NCI-H2029 (cell line): ENCODE results near the gene KLHL1.
"Not testable (repeated sequence)": the region's sequence is repeated elsewhere in the genome, so short reads cannot be mapped to it uniquely, and the experiment has no call there.

ENCODE experiments used
- DNase-seq: peaks from one replicate; lab custom pipeline; 2025; lab: John Stamatoyannopoulos, UW

Gene KLHL1, protein sequence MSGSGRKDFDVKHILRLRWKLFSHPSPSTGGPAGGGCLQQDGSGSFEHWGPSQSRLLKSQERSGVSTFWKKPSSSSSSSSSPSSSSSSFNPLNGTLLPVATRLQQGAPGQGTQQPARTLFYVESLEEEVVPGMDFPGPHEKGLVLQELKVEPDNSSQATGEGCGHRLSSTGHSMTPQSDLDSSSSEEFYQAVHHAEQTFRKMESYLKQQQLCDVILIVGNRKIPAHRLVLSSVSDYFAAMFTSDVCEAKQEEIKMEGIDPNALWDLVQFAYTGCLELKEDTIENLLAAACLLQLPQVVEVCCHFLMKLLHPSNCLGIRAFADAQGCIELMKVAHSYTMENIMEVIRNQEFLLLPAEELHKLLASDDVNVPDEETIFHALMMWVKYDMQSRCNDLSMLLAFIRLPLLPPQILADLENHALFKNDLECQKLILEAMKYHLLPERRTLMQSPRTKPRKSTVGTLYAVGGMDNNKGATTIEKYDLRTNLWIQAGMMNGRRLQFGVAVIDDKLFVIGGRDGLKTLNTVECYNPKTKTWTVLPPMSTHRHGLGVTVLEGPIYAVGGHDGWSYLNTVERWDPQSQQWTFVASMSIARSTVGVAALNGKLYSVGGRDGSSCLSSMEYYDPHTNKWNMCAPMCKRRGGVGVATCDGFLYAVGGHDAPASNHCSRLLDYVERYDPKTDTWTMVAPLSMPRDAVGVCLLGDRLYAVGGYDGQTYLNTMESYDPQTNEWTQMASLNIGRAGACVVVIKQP

DNA sequence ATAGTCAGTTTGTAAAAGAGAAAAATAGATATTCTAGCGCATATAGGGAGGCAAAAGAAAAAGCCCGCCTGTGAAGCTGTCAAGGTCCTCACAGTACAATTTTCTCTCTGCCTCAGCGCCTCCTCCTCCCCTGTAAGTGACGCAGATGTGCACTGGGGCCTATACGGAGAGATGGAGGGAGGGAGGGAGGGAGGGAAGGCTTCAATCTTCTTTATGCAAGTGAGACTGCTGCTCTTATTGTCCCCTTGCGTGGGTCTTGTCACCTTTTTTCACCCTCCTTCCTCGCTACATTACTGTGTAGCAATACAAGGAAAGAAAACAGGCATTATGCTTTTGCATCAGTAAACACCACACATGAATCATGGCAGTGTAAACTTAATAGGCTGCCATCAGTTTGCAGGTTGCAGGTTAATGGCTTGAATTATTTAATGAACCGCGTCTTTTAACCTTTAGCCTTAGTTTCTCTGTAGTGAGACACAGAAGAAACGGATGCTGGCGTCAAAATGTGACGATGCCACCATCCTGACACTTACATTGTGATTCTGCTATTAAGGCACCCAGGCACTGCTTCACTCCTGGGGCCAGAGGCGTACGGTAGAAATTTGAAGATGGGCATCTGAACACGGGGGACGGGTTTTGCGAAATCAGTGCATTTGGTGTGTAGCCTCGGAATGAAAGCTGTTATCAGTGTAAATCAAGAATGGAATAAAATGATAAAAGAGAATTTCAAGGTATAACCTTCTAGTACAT, at the start of gene KLHL1:
KLHL1 (minus strand) TSS at position 97 of the 750 bp plus-strand sequence. CDS start 753 bp downstream, outside the sequence.
- no peak for DNase-seq

DNA sequence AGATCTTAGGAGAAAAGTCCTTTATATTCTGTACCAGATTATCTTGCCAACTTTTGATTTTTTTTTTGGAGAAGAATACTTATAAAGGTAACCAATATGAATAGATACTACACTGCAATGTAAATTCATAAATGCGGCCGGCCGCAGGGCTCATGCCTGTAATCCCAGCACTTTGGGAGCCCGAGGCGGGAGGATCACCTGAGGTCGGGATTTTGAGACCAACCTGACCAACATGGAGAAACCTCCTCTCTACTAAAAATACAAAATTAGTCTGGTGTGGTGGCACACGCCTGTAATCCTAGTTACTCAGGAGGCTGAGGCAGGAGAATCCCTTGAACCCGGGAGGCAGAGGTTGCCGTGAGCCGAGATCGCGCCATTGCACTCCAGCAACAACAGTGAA, 34.4 kb upstream of the KLHL1 start:
- DNase-seq = not testable (repeated sequence)

DNA sequence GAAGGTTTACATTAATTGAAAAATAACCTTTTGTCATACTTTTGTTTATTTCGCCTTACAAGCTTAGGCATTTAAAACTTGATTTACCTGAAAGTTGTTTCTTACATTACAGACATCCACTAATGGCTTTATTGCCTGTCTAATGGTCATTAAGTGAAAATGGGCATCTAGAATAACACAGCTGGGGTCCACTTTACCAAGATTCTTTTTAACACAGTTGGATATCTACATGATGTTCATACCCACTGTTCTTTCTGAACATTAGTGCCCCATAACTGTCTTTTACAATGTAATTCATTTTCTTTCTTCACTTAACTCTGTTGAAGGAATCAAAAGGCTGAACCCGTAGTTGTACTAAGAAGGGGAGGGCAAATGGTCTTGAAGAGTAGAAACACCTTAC, 19.8 kb upstream of the KLHL1 start:
- no peak for DNase-seq

DNA sequence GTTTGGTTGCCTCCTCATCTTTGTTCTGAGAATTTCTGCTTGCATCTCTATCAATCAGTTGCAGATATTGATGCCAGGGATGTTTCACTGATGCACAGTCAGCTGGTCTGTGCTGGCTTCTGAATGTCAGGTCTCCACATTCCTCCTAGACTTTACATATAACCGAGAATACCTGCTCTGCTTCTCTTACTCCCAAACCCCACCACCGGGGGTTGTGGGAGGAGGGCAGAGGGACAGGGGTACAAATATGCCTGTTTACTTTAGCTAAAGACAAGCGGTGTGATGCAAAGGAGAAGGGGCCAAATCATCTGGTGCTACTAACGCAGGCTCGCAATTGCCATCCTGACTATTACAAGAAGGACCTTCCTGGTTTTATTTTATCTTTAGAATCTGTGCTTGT, 17.4 kb upstream of the KLHL1 start:
- no peak for DNase-seq

DNA sequence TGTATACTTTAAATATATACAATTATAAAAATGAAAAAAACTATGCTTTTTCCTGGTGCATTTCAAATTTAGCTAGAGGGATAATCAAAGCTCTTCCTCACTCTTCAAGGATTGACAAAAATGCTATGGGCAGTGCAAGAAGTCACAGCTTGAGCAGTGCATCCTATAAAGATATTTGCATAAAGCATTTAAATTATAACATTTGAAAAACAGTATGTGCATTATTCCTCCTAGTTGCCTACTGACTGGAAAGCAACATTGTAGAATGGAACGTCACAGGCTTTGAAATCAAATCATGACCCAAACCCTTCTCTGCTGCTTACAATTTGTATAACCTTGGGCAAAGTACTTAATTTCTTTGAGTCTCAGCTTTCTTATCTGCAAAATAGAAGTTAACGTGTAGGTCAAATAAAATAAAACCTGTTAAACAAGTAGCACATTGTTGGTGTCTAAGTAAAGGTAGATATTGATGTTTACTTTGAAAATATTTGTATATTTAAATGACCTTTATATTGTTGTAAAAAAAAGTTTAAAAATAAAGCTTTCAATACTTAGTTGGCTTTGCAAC, 9.2 kb upstream of the KLHL1 start:
- DNase-seq = no peak

DNA sequence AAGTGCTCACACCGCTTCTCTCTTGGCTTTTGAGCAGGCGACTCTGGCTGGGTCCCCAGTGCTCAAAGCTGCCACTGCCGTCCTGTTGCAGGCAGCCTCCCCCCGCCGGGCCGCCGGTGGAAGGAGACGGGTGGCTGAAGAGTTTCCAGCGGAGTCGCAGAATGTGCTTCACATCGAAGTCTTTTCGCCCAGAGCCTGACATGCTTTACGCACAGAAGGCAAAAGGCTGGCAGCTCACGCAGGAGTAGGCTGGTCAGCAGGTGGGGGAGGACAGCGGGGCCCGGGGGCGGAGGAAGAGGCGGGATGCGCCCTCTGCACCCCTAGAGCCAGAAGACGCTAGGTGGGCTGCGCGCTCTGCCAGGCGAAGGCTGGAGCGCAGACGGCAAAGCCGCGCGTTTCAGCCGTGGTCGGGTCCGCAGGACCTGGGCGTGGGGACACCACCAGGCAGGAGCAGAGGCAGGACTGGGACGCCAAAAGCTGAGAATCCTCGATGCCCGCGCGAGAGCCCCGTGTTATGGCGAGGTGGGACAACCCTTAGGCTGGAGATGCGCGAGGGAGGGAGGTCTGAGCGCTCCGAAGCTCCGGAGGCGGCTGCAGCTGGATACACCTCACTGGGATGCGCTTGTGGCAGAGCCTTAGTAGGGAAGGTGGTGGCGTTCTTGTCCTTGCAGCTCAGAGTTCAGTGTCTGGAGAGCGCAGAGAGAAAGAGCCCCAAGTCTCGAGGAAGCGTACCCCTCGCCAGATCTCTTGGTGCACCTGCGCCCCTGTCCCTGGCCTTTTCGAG, 562 bp downstream of the KLHL1 start, which contains the start of gene ATXN8OS:
ATXN8OS (plus strand) TSS at position 329 of the 784 bp plus-strand sequence.
- DNase-seq = no peak

DNA sequence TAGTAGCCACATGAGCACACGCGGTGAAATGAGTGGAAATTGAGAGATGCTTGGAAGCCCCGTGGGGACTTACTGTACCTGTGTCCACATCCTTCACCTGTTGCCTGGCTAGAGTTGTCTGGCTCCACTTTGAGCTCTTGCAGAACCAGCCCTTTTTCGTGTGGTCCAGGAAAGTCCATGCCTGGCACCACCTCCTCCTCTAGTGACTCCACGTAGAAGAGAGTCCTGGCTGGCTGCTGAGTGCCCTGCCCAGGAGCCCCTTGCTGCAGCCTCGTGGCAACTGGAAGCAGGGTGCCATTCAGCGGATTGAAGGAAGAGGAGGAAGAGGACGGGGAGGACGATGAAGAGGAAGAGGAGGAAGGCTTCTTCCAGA, 1.1 kb downstream of the KLHL1 start:
- DNase-seq = no peak

DNA sequence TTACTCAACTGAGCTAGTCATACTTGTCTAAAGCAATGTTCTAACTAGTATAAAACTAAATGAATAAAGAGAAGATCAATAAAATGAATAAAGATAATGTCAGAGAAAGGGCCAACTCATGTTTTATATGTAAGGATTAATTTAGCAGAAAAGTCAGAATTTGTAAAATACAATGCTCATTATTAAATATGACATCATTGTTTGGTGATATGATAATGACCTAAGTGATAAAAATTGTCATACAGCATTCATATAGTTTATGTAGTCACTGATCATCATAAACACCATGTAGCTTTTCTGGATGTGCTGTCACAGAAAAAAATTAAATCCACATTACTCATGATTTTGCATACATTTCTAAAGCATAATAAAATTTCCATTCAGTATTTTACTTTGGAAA, 3.8 kb downstream of the KLHL1 start:
- no peak for DNase-seq

DNA sequence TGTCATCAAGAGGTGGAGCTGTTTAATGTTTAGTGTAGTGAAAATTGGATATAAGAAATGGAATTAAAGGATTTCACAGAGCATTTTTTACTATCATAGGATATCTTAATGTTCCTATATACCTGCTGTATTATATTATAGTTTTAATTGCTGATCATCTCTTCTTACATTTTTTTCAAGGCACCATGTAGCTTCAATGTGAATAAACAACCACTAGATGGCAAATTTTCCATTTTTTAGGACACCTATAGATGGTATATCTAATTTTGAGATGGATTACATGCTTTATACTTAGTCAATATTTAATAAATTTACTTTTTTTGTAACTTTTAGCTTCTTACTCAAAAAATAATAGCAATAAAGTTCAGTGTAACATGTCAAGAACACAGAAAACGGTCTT, 9.6 kb downstream of the KLHL1 start:
- no peak for DNase-seq

DNA sequence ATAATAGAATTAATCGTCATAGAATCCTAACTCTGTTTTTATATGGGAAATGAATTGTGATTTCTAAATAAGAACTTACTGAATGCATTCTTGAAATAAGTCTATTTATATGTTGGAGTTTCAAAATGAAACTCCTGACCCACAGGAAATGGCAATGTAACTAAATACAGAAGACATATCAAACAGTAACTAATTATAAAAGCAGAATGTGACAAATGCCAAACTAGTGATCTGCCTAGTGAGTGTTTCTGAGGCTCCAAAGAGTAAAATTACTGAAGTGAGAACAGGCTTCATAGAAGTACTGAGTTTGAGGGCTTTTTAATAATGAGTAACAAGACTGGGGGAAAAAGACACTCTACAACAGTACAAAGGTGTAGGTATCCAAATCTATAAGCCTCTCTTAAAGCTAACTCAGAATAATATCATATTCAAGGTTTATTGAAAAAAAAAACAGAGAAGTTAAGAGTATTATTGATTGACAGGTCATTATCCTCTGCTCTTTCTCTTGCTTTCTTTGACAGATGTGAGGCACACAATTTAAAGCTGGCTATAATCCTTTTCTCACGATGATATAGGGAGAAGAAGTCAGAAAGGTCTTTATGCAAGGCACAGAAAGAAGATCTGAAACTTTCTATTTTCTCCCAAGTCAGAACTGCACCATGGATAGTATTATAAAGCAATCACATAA, 18.1 kb downstream of the KLHL1 start:
- no peak for DNase-seq

DNA sequence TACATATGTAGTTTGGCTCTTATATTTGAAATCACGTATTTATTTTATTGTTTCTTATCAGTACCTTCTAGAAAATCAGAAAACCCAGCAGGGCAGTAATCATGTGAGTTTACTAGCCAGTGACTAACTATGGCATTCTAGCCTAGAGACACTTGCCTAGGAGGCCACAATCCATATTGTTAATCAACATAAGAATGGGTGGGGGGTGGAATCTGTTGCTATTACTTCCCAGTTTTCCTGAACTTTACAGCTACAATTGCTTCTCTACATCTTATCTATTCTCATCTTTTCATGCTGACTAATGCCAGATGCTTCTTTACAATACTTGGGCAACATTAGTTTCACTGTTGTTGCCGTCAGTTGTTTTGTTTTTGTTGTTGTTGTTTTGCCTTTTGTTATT, 19.3 kb downstream of the KLHL1 start:
- DNase-seq = no peak

DNA sequence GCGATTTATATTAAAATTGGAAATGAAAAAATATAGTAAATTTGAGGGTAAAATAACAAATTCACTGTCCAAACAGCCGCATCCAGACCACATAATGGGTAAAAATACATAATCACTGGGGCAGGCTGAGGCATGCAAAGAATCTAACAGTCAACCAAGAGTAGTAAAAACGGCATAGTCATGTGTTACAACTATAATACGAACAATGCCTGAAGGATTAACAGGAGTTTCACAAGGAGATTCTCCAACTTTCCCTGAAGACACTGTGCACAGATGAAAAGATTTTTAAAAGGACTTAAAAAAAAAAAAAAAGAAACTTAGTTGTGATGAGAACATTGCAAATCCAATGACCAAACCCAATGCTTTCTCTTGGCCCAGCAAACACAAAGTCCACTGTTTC, 21.0 kb downstream of the KLHL1 start:
- no peak for DNase-seq

DNA sequence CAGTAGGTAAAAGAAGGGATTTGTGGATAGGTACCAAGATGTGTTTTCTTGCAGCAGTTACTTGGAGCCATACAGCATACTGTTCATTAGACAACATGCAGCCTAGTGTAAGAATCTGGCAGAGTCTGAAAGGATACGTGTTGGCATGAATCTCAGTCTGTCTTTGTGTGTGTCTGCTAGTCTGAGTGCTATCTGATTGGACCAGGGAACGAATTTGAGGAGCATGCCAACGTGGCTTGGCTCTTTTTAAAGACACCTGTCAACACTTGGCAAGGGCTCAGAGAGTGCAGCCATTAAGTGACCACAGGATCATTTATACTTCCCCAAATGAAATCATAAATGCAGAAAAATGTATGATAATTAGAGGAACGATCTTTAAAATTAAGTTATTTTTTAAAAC, 28.2 kb downstream of the KLHL1 start:
- DNase-seq = peak; percentile 1

DNA sequence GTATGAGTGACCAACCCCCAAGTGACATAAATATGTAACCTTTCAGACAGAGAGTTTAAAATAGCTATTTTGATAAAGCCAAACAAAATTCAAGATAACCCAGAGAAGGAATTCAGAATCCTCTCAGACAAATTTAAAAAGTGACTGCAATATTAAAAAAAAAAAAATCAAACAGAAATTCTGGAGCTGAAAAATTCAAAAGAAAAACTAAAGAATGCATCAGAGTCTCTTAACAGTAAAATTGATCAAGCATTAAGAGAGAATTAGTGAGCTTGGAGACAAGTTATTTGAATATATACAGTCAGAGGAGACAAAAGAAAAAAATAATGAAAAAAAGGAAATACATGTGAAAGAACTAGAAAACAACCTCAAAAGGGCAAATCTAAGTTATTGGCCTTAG, 53.7 kb downstream of the KLHL1 start:
- DNase-seq = no peak

DNA sequence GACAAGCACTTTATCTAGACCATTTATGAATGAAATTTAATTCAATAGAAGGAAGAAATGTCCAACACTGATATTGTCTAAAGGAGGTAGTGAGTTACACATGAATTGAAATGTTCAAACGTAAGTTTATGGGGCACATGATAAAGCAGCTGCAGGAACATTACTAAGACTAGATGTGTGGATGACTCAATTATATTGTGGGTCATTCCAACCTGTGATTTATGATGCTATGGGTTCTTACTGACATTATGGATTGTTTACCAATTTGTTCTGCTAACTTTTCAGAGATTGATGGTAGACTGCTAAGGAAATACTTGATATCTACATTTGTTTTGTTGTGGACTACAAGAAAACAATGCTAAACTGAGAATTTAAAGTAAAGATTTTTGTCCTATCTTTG, 56.7 kb downstream of the KLHL1 start:
- no peak for DNase-seq

DNA sequence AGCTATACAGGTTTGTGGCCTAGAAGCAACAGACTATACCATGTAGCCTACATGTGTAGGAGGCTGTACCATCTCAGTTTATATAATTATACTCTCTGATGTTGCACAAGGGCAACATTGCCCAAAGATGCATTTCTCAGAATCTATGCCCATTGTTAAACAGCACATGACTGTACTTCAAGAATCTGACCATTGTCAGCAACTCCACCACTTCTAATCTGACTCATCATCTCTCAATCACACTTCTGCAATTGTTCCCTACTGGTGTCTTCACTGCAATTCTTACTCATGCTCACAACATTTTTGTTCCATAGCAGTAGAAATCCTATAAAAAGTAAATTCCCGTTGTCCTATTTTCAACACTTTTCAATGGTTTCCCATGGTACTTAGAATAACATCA, 64.6 kb downstream of the KLHL1 start:
- no peak for DNase-seq

DNA sequence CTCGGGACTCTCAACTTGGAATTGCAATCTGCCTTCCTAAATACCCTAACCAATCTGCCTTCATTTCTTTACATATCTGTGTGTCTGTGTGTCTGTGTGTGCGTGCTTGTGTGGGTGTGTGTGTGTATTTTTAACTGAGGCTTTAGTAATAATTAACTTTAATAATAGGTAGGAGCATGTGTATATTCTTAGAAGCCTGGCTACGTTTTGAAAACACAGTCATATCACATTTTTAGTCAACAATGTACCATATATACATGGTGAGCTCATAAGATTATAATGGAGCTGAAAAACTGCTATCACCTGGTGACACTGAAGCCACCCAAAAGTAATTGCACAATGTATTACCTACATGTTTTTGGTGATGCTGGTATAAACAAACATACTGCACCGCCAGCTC, 66.1 kb downstream of the KLHL1 start:
- DNase-seq = no peak

DNA sequence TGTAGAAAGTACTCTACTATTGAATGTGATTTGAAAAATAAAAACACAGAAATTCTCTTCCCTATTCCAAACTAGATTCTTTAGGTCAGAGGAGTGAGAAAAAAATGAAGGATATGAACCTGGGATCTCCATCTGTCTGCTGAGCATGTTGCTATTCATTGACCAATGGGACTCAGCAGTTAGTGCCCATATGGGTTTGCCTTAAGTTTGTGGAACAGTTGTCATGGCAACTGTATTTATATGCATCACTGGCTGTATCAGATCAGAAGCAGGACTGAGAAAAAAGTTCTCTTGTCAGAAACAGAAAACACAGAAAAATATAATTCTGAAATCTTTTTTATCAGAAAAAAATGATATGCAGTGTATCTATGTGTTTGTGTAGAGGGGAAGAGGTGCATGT, 74.0 kb downstream of the KLHL1 start:
- DNase-seq = no peak

DNA sequence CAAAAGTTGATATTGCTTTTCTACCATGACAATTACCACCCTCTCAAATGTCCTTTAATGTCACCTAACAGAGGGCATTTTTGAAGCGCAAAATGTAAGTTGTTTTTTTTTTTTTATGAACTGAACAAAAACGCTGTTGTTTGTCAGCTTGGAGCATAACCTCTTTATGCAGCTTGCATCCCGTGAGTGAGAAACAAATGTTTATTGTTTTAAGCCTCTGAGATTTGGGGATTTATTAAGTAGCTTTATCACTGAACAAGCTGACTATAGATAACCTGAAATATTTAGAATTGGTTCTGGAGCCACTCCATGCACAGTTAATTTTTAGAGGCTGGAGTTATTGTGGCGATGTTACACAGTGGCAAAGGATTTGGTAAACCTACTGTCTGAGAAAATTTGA, 80.7 kb downstream of the KLHL1 start:
- DNase-seq = no peak

DNA sequence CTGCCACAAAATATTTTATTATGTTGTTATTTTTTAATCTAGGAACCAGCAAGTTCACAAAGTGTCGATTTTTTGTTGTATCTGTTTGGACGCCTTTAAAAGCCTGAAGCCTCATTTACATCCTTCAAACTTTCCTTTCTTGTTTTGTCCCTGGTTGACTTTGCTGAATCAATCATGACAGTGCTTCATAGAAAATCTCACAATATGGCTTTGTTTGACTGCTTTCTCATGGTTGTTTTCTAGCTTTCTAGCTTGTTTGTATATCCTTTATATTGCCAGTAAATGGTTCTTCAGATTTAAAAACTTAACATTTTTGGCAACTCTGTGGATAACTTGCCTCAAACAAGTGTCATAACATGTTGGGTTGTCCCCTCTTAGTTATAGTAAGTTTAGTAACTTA, 84.7 kb downstream of the KLHL1 start:
- DNase-seq = no peak

DNA sequence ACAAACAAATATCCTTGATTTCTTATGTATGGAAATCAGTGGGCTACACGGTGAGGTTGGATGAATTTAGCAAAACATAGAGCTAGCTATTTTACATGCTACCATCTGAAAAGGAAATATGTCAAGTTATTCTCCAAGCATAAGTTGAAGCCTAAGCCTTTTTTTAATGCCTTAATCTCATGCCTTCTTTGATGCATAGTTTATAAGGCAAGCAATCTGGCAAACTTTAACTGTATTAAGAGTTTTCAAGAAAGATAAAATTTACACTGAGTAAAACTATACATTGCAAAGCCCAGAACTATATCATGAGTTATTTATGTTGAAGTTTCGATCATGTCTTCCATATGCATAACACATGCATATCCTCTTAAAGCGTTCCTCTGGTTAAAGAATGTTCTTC, 85.6 kb downstream of the KLHL1 start:
- no peak for DNase-seq
